Lower leg skin (tissue), 3 donors: ENCODE measurements around the gene LRP1.

ENCODE experiments used
- POLR2A ChIP-seq, 2 donors: fragments of 450-650 bp; IDR thresholded peaks; one replicate each; pipeline ENCODE4 v1.6.1; 2016 to 2017; ENCODE audit warnings: antibody characterized with exemption in 2 of 2, mild to moderate bottlenecking in 1 of 2, moderate library complexity in 1 of 2
- TF ChIP-seq, protein P1 (sequence below), 3 donors: fragments of 450-650 bp; IDR thresholded peaks; one replicate each; pipeline ENCODE4 v1.5.1; 2016; ENCODE audit warnings: antibody characterized with exemption in 3 of 3, mild to moderate bottlenecking in 3 of 3, moderate library complexity in 2 of 3

DNA sequence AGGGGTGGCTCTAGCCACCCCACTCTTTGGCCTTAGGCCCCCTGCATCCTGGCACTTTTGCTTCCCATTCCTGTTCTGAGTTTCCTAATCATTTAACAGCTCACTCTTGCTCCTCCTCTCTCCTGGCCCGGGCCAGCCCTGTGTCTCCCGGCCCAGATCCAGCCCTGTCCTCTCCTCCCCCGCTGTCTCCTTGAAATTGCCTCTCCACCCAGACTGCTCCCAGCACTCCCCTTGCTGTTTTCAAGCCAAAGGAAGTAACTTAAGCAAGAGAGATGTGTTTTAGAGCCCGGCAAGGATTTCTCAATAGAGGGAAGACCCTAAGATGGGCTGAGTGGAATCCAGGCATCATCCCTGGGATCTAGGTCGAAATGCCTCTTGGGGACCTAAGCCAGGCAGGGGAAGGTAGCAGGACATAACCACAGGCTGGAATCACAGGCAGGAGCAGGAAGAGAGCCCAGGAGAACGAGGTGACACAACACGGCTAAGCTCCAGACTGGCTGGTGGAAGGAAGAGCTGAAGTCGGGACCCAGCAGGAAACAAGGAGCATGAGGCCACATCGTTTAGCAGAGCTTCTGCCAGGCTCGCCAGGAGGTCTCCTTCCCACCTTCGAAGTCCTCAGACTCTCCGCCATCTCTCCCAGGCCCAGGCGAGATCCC is 21.1 kb downstream of the LRP1 start:
- TF ChIP-seq, protein P1, sequence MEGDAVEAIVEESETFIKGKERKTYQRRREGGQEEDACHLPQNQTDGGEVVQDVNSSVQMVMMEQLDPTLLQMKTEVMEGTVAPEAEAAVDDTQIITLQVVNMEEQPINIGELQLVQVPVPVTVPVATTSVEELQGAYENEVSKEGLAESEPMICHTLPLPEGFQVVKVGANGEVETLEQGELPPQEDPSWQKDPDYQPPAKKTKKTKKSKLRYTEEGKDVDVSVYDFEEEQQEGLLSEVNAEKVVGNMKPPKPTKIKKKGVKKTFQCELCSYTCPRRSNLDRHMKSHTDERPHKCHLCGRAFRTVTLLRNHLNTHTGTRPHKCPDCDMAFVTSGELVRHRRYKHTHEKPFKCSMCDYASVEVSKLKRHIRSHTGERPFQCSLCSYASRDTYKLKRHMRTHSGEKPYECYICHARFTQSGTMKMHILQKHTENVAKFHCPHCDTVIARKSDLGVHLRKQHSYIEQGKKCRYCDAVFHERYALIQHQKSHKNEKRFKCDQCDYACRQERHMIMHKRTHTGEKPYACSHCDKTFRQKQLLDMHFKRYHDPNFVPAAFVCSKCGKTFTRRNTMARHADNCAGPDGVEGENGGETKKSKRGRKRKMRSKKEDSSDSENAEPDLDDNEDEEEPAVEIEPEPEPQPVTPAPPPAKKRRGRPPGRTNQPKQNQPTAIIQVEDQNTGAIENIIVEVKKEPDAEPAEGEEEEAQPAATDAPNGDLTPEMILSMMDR (IDR thresholded peaks at IDR 0.05), result no peak
- TF ChIP-seq POLR2A (IDR thresholded peaks at IDR 0.05), result no peak
